H1 (cell line): ENCODE measurements around the gene CLDN15.

ENCODE experiments used
- CTCF ChIP-seq, 3 experiments: IDR thresholded peaks; 1 replicate in 2 of 3; 2 replicates in 1 of 3; pipeline versions ENCODE4 v1.5.1 to v1.6.1; 2011; ENCODE audit warnings: low read length in 3 of 3, mild to moderate bottlenecking in 3 of 3, inconsistent platforms in 2 of 3, low read depth in 1 of 3, moderate library complexity in 1 of 3; ENCODE audit not compliant: insufficient read depth in 1 of 3; ENCODE audit errors: control extremely low read depth in 1 of 3
- HDAC2 ChIP-seq, 2 experiments: fragments of 300-600 bp in 1 of 2; sonication (generic) in 1 of 2; IDR thresholded peaks; 2 replicates each; pipeline ENCODE4 v1.6.1; 2011 to 2012; ENCODE audit warnings: low read depth in 2 of 2, low read length in 2 of 2, mild to moderate bottlenecking in 2 of 2, moderate library complexity in 2 of 2, borderline replicate concordance in 1 of 2, inconsistent platforms in 1 of 2
- RFX5 ChIP-seq: IDR thresholded peaks from 2 replicates; pipeline ENCODE4 v1.6.1; 2011; ENCODE audit warnings: low read depth, low read length, improper control_type of control experiment, borderline replicate concordance
- TEAD4 ChIP-seq: IDR thresholded peaks from 2 replicates; pipeline ENCODE4 v1.6.1; 2012; ENCODE audit warnings: low read depth, low read length, inconsistent platforms, mixed read lengths
- USF2 ChIP-seq: IDR thresholded peaks from 2 replicates; pipeline ENCODE4 v1.6.1; 2011; ENCODE audit warnings: low read length, improper control_type of control experiment
- ZNF274 ChIP-seq: IDR thresholded peaks from 2 replicates; pipeline ENCODE4 v1.7.0; 2012; ENCODE audit warnings: low read length, borderline replicate concordance; ENCODE audit errors: extremely low read depth
- TF ChIP-seq, protein P1 (sequence below): IDR thresholded peaks from 2 replicates; pipeline ENCODE4 v1.6.1; 2011; ENCODE audit warnings: low read depth, mild to moderate bottlenecking, low read length; ENCODE audit not compliant: insufficient read depth

GRCh38 chr7:101234636-101235035 lies 3.0 kb downstream of the CLDN15 start:
- no peak for TF ChIP-seq USF2
- no peak for TF ChIP-seq CTCF (IDR thresholded peaks at IDR 0.05; ENCODE audit: control extremely low read depth in 1 of 3, insufficient read depth in 1 of 3, low read depth in 1 of 3, low read length in 3 of 3)
- TF ChIP-seq ZNF274, result no peak
- TF ChIP-seq HDAC2 (IDR thresholded peaks at IDR 0.05; ENCODE audit: borderline replicate concordance in 1 of 2, low read depth in 2 of 2, low read length in 2 of 2), result no peak
- TF ChIP-seq, protein P1, sequence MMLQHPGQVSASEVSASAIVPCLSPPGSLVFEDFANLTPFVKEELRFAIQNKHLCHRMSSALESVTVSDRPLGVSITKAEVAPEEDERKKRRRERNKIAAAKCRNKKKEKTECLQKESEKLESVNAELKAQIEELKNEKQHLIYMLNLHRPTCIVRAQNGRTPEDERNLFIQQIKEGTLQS, result no peak
- TF ChIP-seq TEAD4, result no peak
- no peak for TF ChIP-seq RFX5
